ENCODE measurements around the gene OLIG2. TPM values are rescaled to one million over a fixed set of nuclear protein-coding genes. Genes with fewer than 3 reads are reported as not detected.

The OLIG2 gene
- total RNA-seq, 1 donor from 2014 or later, result 2.5 TPM

DNA sequence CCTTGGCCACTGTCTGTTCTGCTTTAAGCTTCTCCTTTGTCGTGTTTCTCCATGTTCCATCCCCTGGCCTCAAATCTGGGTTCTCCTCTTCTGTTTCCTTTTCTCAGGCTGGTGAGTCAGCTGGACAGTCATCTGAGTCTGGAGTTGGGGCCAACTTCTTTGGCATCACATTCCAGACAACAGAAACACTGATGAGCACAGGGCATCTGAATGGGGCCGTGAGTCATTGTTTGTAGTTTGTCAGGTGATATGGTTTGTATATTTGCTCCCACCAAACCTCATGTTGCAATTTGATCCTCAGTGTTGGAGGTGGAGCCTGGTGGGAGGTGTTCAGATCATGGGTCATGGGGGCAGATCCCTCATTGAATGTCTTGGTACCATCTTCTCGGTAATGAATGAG, 14.3 kb upstream of the OLIG2 start:
- Histone ChIP-seq H2AFZ (ENCODE audit: low read depth, low read length) (no peak overlapping the region), H3K79me2 (ENCODE audit: insufficient read depth, low read length) (no peaks in the 10 kb centered on the region), H3K4me1 (ENCODE audit: insufficient read depth, low read length) (no peaks in the 10 kb centered on the region), H3K9me3 (ENCODE audit: insufficient read depth, low read depth, low read length) (peaks cover 6% of the 10 kb centered on the region), H3K9ac (ENCODE audit: low read length) (no peak overlapping the region), H3K27ac (ENCODE audit: low read depth, low read length) (no peak overlapping the region), H3K27me3 (ENCODE audit: insufficient read depth, low read length) (peaks cover 30% of the 10 kb centered on the region), H3K4me3 (ENCODE audit: insufficient read depth, low read depth, low read length) (no peak overlapping the region), H3K36me3 (ENCODE audit: insufficient read depth, low read length) (no peaks in the 10 kb centered on the region), H3K4me2 (ENCODE audit: low read length) (peak overlapping the region; percentile 40), H4K20me1 (ENCODE audit: insufficient read depth, low read length) (no peaks in the 10 kb centered on the region)
- Mint-ChIP-seq H3K27ac (ENCODE audit: unreplicated experiment) (peak overlapping the region; percentile 91), H3K36me3 (ENCODE audit: low read depth, unreplicated experiment) (no peaks in the 10 kb centered on the region), H3K27me3 (ENCODE audit: low read depth, unreplicated experiment) (peaks cover 7% of the 10 kb centered on the region), H3K4me3 (ENCODE audit: unreplicated experiment) (peak overlapping the region; percentile 3), H3K9me3 (ENCODE audit: unreplicated experiment) (peaks cover 9% of the 10 kb centered on the region), H3K4me1 (ENCODE audit: low read depth, unreplicated experiment) (peaks cover 25% of the 10 kb centered on the region)
- DNase-seq (ENCODE audit: low read depth) (peak; percentile 55), FAIRE-seq (peak; percentile 43)
- TF ChIP-seq EZH2 (IDR thresholded peaks at IDR 0.05; ENCODE audit: insufficient read depth, low read length), result no peak
- TF ChIP-seq, protein P1, sequence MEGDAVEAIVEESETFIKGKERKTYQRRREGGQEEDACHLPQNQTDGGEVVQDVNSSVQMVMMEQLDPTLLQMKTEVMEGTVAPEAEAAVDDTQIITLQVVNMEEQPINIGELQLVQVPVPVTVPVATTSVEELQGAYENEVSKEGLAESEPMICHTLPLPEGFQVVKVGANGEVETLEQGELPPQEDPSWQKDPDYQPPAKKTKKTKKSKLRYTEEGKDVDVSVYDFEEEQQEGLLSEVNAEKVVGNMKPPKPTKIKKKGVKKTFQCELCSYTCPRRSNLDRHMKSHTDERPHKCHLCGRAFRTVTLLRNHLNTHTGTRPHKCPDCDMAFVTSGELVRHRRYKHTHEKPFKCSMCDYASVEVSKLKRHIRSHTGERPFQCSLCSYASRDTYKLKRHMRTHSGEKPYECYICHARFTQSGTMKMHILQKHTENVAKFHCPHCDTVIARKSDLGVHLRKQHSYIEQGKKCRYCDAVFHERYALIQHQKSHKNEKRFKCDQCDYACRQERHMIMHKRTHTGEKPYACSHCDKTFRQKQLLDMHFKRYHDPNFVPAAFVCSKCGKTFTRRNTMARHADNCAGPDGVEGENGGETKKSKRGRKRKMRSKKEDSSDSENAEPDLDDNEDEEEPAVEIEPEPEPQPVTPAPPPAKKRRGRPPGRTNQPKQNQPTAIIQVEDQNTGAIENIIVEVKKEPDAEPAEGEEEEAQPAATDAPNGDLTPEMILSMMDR (IDR thresholded peaks at IDR 0.05; ENCODE audit: insufficient read depth, low read depth, low read length), result no peak

DNA sequence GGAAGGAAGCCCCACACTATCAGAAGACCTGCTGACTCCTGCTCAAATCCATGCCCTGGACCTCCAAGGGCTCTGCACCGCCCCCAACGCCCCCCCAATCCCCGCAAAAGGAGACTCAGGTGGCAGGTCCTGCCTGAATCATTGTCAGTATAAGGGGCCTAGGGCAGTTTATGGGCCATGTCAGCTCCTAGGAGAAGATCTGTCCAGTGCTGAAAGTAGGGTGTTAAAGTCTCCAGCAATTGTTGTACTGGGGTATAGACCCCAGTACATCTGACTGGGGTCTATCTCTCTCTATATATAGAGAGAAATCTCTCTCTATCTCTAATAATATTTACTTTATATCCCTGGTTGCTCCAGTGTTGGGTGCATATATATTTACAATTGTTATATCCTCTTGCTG, 12.1 kb upstream of the OLIG2 start:
- Histone ChIP-seq H3K36me3 (ENCODE audit: insufficient read depth, low read length) (no peaks in the 10 kb centered on the region), H3K27me3 (ENCODE audit: insufficient read depth, low read length) (peaks cover 38% of the 10 kb centered on the region), H3K27ac (ENCODE audit: low read depth, low read length) (no peak overlapping the region), H3K4me3 (ENCODE audit: insufficient read depth, low read depth, low read length) (no peak overlapping the region), H3K9me3 (ENCODE audit: insufficient read depth, low read depth, low read length) (peaks cover 6% of the 10 kb centered on the region), H3K4me2 (ENCODE audit: low read length) (no peak overlapping the region), H4K20me1 (ENCODE audit: insufficient read depth, low read length) (no peaks in the 10 kb centered on the region), H3K9ac (ENCODE audit: low read length) (no peak overlapping the region), H3K4me1 (ENCODE audit: insufficient read depth, low read length) (no peaks in the 10 kb centered on the region), H2AFZ (ENCODE audit: low read depth, low read length) (no peak overlapping the region), H3K79me2 (ENCODE audit: insufficient read depth, low read length) (no peaks in the 10 kb centered on the region)
- FAIRE-seq, result no peak
- TF ChIP-seq EZH2 (IDR thresholded peaks at IDR 0.05; ENCODE audit: insufficient read depth, low read length), result no peak
- TF ChIP-seq, protein P1 (IDR thresholded peaks at IDR 0.05; ENCODE audit: insufficient read depth, low read depth, low read length), result no peak
- peaks cover 22% of the 10 kb centered on the region for H3K4me1 Mint-ChIP-seq (ENCODE audit: low read depth, unreplicated experiment)
- H3K36me3 Mint-ChIP-seq (ENCODE audit: low read depth, unreplicated experiment), result no peaks in the 10 kb centered on the region
- peaks cover 21% of the 10 kb centered on the region for H3K27me3 Mint-ChIP-seq (ENCODE audit: low read depth, unreplicated experiment)
- no peak overlapping the region for H3K4me3 Mint-ChIP-seq (ENCODE audit: unreplicated experiment)
- H3K9me3 Mint-ChIP-seq (ENCODE audit: unreplicated experiment), result peaks cover 10% of the 10 kb centered on the region
- DNase-seq (ENCODE audit: low read depth), result no peak
- no peak overlapping the region for H3K27ac Mint-ChIP-seq (ENCODE audit: unreplicated experiment)

DNA sequence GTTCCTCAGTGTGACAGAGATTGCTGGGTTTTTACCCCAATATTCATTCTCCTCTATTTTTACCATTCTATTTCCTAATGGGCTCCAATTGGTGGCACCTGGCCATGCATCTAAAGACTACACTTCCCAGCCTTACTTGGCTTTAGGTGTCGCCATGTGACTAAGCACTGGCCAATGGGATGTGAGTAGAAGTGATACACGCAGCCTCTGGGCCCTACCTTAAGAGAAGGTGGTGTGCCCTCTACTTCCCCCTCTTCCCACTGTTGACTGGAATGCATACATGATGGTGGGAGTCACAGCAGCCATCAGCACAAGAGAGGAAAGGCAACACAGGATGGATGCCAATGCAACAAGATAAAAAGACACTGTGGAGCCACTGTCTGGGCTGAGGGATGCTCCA, 11.4 kb upstream of the OLIG2 start:
- Histone ChIP-seq H4K20me1 (ENCODE audit: insufficient read depth, low read length) (no peaks in the 10 kb centered on the region), H3K9me3 (ENCODE audit: insufficient read depth, low read depth, low read length) (peaks cover 6% of the 10 kb centered on the region), H3K9ac (ENCODE audit: low read length) (no peak overlapping the region), H2AFZ (ENCODE audit: low read depth, low read length) (no peak overlapping the region), H3K4me2 (ENCODE audit: low read length) (no peak overlapping the region), H3K27ac (ENCODE audit: low read depth, low read length) (no peak overlapping the region), H3K79me2 (ENCODE audit: insufficient read depth, low read length) (no peaks in the 10 kb centered on the region), H3K27me3 (ENCODE audit: insufficient read depth, low read length) (peaks cover 42% of the 10 kb centered on the region), H3K36me3 (ENCODE audit: insufficient read depth, low read length) (no peaks in the 10 kb centered on the region), H3K4me1 (ENCODE audit: insufficient read depth, low read length) (no peaks in the 10 kb centered on the region), H3K4me3 (ENCODE audit: insufficient read depth, low read depth, low read length) (no peak overlapping the region)
- peaks cover 10% of the 10 kb centered on the region for H3K9me3 Mint-ChIP-seq (ENCODE audit: unreplicated experiment)
- no peak overlapping the region for H3K27ac Mint-ChIP-seq (ENCODE audit: unreplicated experiment)
- no peaks in the 10 kb centered on the region for H3K36me3 Mint-ChIP-seq (ENCODE audit: low read depth, unreplicated experiment)
- no peak for TF ChIP-seq EZH2 (IDR thresholded peaks at IDR 0.05; ENCODE audit: insufficient read depth, low read length)
- TF ChIP-seq, protein P1 (IDR thresholded peaks at IDR 0.05; ENCODE audit: insufficient read depth, low read depth, low read length), result no peak
- no peak overlapping the region for H3K4me3 Mint-ChIP-seq (ENCODE audit: unreplicated experiment)
- H3K27me3 Mint-ChIP-seq (ENCODE audit: low read depth, unreplicated experiment), result peaks cover 28% of the 10 kb centered on the region
- FAIRE-seq (no peak), DNase-seq (ENCODE audit: low read depth) (no peak)
- peaks cover 18% of the 10 kb centered on the region for H3K4me1 Mint-ChIP-seq (ENCODE audit: low read depth, unreplicated experiment)
